NOMO-1 treated with DMSO at 0.1 percent for 48 hours (cell line): Measurements from ENCODE around the gene CCL8.
"Not testable (repeated sequence)": the region's sequence is repeated elsewhere in the genome, so short reads cannot be mapped to it uniquely, and the experiment has no call there.

Experiments
- DNase-seq: peaks from one replicate; lab custom pipeline; 2025; ENCODE audit not compliant: unreplicated experiment; lab: John Stamatoyannopoulos, UW

The CCL8 gene

DNA sequence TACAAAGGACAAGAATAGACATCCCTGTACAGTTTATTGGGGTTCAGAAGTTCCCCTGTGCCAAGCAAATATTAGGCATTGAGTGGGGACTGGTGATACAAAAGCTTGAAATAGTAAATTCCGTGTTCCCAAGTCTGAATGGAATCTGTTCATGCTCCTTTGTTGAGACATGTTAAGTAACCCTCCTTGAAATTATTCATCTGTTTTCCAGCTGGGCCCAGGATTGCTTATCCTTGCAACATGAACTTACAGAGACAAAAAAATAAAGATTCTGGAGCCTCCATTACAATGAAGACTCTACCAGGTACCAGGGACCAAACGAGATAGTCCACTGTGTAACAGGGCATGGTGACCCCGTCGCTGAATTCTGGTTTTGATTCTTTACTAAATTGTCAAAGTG lies 6.1 kb upstream of the CCL8 start:
- no peak for DNase-seq

DNA sequence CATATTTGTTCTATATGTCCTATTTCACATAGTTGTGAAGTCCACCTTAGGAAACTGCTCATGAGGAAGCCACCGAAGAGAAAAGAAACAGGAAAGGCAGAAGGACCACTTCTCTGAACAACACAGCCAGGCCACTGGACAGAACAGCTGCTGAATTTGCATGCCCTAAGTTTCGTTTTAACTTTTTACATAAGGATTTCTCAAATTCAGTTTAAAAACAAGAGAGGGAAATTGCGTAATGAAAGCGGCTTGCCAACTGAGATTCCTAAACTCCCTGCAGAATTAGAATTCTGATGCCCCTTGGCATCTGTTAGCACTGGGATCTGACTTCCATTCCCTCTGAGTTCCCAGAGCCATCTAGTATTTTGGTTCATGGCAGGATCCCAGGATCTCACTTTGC lies 5.0 kb upstream of the CCL8 start:
- DNase-seq, result peak; percentile 77

DNA sequence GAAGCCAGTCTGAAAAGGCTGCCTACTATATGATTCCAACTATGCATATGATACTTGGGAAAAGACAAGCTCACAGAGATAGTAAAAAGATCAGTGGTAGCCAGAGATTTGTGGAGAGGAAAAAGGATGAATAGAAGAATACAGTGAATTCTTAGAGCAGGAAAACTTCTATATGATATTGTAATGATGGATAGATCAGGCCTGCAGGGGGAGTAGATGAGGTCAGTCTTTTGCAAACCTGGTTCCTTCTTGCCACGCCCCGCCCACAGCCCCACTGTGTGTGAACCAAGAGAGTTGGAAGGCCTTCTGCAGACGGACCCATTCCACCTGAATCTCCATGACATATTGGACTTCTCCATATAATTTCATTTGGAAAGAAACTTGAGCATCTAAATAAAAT lies 761 bp upstream of the CCL8 start:
- no peak for DNase-seq

- DNase-seq, result no peak
Observed at GRCh38 chr17:34321964-34322363, 2.7 kb downstream of the CCL8 start.

DNA sequence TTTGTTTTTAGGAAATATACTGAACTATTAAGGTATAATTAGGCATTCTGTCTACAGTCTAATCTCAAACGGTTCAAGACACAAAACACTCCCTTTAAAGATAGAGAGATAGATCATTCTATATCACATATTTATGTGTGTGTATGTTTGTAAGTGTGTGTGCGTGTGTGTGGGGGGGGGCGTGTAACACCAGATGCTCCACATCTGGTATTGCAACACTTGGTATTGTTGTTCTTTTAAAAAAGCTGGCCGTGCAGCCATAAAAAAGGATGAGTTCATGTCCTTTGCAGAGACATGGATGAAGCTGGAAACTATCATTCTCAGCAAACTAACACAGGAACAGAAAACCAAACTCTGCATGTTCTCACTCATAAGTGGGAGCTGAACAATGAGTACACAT lies 8.3 kb downstream of the CCL8 start:
- DNase-seq, result not testable (repeated sequence)

- no peak for DNase-seq
Observed at GRCh38 chr17:34337701-34338100, 18.5 kb downstream of the CCL8 start.

DNA sequence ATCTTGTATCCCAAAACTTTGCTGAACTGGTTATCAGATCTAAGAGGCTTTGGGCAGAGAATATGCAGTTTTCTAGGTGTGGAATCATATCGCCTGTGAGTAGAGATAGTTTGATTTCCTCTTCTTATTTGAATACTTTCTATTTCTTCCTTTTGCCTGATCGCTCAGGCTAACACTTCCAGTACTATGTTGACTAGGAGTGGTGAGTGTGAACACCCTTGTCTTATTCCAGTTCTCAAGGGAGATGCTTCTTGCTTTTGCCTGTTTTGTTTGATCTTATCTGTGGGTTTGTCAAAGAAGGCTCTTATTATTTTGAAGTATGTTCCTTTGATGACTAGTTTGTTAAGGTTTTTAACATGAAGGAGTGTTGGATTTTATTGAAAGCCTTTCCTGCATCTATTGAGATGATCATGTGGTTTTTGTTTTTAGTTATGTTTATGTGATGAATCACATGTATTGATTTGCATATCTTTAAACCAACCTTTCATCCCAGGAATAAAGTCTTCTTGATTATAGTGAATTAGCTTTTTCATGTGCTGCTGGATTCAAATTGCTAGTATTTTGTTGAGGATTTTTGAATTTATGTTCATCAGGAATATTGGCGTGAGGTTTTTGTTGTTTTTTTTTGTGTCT lies 20.0 kb downstream of the CCL8 start:
- DNase-seq, result no peak

- no peak for DNase-seq
Observed at GRCh38 chr17:34341916-34342315, 22.7 kb downstream of the CCL8 start.

DNA sequence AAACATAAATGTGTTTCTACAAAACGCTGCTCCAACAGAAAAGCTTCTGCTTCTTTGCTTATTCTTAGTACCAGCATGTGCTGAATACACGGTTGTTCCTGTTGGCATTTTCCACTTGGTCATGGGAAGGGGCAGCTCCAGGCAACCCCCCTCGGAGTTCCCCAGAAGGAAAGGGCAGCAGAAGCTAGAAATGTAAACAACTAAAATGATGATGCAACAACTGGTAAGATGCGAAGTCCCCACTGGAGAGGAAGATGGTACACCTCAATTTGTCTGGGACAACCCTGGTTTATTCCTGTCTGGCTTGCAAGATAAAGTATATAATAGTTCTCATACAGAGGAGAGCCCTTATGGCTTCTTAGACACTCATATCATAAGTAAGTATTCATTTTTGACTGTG lies 27.8 kb downstream of the CCL8 start:
- DNase-seq, result no peak

DNA sequence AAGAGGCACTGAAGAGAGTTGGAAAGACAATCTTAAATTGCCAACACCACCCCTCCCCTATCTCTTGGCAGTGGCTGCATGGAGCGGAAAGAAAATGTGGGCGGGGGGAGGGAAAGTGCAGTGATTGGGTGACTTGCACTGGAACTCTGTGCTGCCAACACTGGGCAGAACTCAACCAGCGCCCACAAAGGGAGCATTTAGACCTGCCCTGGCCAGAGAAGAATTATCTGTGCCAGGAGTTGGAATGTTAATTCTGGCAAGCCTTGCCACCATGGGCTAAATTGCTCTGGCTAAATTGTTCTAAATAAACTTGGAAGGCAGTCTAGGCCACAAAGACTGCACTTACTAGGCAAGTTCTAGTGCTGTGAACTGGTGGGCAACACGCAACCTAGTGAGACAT lies 30.5 kb downstream of the CCL8 start:
- DNase-seq, result no peak

DNA sequence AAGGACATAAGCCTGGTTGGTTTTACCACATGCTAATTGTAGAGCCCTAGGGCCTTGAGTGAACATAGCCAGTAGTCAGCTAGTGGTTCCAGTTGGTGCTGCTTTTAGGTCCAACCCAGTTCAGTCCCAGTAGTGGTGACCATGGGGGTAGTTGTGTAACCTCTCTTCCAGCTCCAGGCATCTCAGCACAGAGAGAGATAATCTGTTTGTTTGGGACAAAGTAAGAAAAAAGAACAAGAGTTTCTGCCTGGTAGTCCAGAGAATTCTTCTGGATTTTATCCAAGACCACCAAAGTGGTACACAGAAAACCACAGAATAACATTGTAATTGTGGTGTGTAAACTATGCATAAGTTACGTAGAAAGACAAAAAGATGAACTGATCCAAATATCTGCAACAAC lies 31.9 kb downstream of the CCL8 start:
- no peak for DNase-seq

- DNase-seq, result no peak
Observed at GRCh38 chr17:34352191-34352590, 33.0 kb downstream of the CCL8 start.

DNA sequence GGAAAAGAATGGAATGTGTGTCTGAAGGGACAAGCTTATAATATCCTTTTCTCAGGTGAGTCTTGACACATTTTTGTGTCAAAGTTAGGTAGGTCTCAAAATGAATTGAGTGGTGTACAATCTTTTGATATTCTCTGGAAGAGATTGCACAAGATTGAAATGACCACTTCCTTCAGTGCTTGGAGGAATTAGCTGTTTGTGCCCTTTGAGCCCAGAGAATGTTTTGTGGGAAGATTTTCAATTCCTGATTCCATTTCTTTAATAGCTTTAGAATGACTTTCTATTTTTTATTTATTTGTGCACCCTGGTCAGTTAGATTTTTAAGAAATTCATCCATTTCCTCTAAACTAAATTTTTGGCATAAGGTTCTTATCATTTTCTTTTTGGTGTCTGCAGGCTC lies 35.4 kb downstream of the CCL8 start:
- DNase-seq, result no peak

- no peak for DNase-seq
Observed at GRCh38 chr17:34356194-34356593, 37.0 kb downstream of the CCL8 start, which contains the start of gene CCL13. Gene CCL13 (plus strand): TSS chr17:34356480. CDS start chr17:34356527, 47 bp downstream.

DNA sequence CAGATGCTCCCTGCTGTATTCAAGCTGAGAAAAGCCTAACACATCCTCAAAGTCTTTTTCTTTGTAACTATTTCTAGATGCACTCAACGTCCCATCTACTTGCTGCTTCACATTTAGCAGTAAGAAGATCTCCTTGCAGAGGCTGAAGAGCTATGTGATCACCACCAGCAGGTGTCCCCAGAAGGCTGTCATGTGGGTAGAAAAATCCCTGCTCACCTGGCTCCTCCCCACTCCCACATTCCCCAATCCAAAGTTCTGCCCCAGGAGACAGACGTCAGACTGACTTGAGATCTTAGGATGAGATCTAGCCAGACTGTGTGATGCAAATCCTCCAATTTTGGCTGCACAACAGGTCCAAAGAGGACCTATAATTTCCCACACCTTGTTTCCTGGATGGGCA lies 38.2 kb downstream of the CCL8 start:
- DNase-seq, result no peak

GRCh38 chr17:34358631-34359030 lies 39.4 kb downstream of the CCL8 start:
- DNase-seq, result no peak

DNA sequence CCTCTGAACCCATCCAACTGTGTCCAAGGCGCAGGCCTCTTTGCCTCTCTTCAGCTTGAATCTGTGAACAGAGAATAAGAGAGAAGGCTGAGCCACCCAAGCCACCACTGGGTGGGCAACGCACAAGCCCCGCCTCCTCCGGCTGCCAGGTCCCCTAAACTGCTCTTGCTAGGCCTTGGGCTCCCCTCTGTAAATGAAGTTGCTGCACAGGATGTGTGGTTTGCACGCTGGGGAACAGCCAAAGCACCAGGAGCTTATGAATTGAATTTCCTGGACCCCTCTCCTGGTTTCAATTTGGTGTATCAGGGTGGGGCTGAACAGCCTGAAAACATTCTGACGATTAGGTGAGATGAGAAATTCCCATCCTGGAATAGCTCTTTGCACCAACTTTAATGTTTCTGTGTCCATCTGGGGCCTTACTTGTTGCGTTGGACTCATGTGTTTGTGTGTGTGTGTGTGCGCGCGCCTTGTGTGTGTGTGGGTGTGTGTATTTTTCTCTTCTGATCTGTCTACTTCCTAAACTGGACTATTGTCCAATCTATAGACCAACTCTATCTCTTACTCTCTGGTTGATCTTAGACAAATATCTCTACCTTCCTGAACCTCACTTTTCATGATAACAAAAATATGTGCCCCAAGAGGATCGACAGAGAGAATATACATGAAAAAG lies 41.5 kb downstream of the CCL8 start:
- no peak for DNase-seq

- DNase-seq, result peak; percentile 83
Observed at GRCh38 chr17:34361478-34362061, 42.3 kb downstream of the CCL8 start.

- no peak for DNase-seq
Observed at GRCh38 chr17:34363183-34363661, 44.0 kb downstream of the CCL8 start, which contains the start of gene CCL1. Gene CCL1 (minus strand): TSS chr17:34363233. CDS start chr17:34363161, 72 bp downstream.

DNA sequence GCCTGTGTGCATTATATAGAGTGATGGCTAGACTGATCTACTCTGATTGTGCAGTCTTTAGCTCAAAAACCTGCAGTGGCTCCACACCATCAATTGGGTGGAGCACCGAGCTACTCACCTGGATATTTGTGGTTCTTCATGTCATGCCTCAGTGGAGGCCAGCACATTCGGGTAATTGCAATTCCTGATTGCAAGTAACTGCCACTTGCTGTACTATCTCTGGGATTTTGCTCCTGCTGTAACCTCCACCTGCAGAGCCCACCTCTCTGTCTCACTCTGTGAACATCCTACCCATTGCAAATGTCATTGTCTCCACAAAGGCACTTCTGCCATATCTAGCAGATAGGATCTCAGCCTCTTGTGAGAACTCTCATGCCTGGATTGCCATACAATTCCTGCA lies 45.5 kb downstream of the CCL8 start:
- no peak for DNase-seq

DNA sequence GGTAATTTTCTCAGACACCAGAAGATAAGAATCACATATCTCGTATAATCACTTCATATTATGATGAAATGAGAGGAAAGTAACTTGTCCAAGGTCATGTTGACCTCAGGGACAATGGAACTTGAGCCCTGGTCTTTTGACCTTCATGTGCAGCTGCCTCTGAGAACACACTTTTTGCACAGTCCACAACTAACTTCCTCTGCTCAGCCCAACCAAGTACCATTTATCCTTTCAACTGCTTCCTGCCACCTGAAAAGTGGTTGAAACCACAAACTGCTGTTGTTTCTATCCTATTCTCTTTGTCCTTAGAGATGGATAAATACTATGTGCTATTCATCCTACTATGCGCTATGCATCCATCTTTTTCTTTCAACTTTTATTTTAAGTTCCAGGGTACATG lies 46.1 kb downstream of the CCL8 start:
- DNase-seq, result peak; percentile 79

GRCh38 chr17:34366010-34366409 lies 46.8 kb downstream of the CCL8 start:
- peak; percentile 33 for DNase-seq
